Neural cell (in vitro differentiated cells): ENCODE measurements around the gene TMEM255B. TPM values are rescaled to one million over a fixed set of nuclear protein-coding genes. Genes with fewer than 3 reads are reported as not detected.

Experiments
- H2AFZ ChIP-seq: fragments of 200-600, 300-800 bp; sonication (generic), shearing (Covaris generic); 2 replicates; pipeline ENCODE4 v1.6.0; 2014; ENCODE audit warnings: low read depth, mild to moderate bottlenecking, antibody characterized with exemption, low read length, moderate library complexity
- H3F3A ChIP-seq: fragments of 200-600 bp; shearing (Covaris generic); 2 replicates; pipeline ENCODE4 v1.6.1; 2016; ENCODE audit warnings: mild to moderate bottlenecking, moderate library complexity, mixed read lengths, antibody characterized with exemption, low read length; ENCODE audit not compliant: insufficient read depth, poor library complexity, severe bottlenecking
- H3K27ac ChIP-seq: fragments of 200-600, 300-800 bp; sonication (generic), shearing (Covaris generic); 2 replicates; pipeline ENCODE4 v1.5.1; 2014; ENCODE audit warnings: mild to moderate bottlenecking, low read length, moderate library complexity
- H3K27me3 ChIP-seq: fragments of 300-800, 200-600 bp; sonication (generic), shearing (Covaris generic); 2 replicates; pipeline ENCODE4 v1.6.0; 2014; ENCODE audit warnings: mild to moderate bottlenecking, low read depth, low read length, moderate library complexity; ENCODE audit not compliant: insufficient read depth
- H3K36me3 ChIP-seq: fragments of 300-800, 200-600 bp; sonication (generic), shearing (Covaris generic); 2 replicates; pipeline ENCODE4 v1.5.1; 2014; ENCODE audit warnings: mild to moderate bottlenecking, antibody characterized with exemption, low read length, moderate library complexity; ENCODE audit not compliant: insufficient read depth
- H3K4me2 ChIP-seq: fragments of 300-800, 200-600 bp; sonication (generic), shearing (Covaris generic); 2 replicates; pipeline ENCODE4 v1.6.0; 2014; ENCODE audit warnings: mild to moderate bottlenecking, low read length
- H3K4me3 ChIP-seq: fragments of 300-800, 200-600 bp; sonication (generic), shearing (Covaris generic); 2 replicates; pipeline ENCODE4 v1.5.1; 2014; ENCODE audit warnings: mild to moderate bottlenecking, low read length, moderate library complexity
- H3K79me2 ChIP-seq: fragments of 200-600 bp; shearing (Covaris generic); replicated peaks from 2 replicates; pipeline ENCODE4 v1.6.0; 2014; ENCODE audit warnings: mild to moderate bottlenecking, low read length, moderate library complexity; ENCODE audit not compliant: insufficient read depth
- H3K9ac ChIP-seq: fragments of 300-800, 200-600 bp; sonication (generic), shearing (Covaris generic); 2 replicates; pipeline ENCODE4 v1.6.1; 2016; ENCODE audit warnings: mild to moderate bottlenecking, low read length, mixed read lengths
- H3K9me2 ChIP-seq: fragments of 200-600 bp; shearing (Covaris generic); 2 replicates; pipeline ENCODE4 v1.6.1; 2016; ENCODE audit warnings: mild to moderate bottlenecking, low read length, mixed read lengths; ENCODE audit not compliant: insufficient read depth
- H3K9me3 ChIP-seq: fragments of 200-600, 300-800 bp; sonication (generic), shearing (Covaris generic); 2 replicates; pipeline ENCODE4 v1.6.1; 2016; ENCODE audit warnings: mild to moderate bottlenecking, mixed run types, low read length, moderate library complexity, mixed read lengths
- H4K20me1 ChIP-seq: fragments of 200-600 bp; shearing (Covaris generic); 2 replicates; pipeline ENCODE4 v1.6.1; 2016; ENCODE audit warnings: mild to moderate bottlenecking, mixed run types; ENCODE audit not compliant: insufficient read depth
- EP300 ChIP-seq: fragments of 450-650 bp; conservative IDR thresholded peaks from 2 replicates; pipeline ENCODE4 v1.6.1; 2014; ENCODE audit warnings: antibody characterized with exemption, mild to moderate bottlenecking, moderate library complexity; ENCODE audit not compliant: poor library complexity, severe bottlenecking
- EZH2 ChIP-seq: fragments of 200-600, 300-800 bp; shearing (Covaris generic), sonication (generic); IDR thresholded peaks from 2 replicates; pipeline ENCODE4 v1.6.1; 2014; ENCODE audit warnings: antibody characterized with exemption, low read length, borderline replicate concordance, mild to moderate bottlenecking; ENCODE audit not compliant: insufficient read depth, poor library complexity, severe bottlenecking
- MXI1 ChIP-seq: fragments of 450-650 bp; conservative IDR thresholded peaks from 2 replicates; pipeline ENCODE4 v1.6.1; 2014; ENCODE audit warnings: antibody characterized with exemption, mild to moderate bottlenecking; ENCODE audit not compliant: poor library complexity, severe bottlenecking
- POLR2AphosphoS5 ChIP-seq: IDR thresholded peaks from 2 replicates; pipeline ENCODE4 v1.6.1; 2012
- RAD21 ChIP-seq: fragments of 450-650 bp; conservative IDR thresholded peaks from 2 replicates; pipeline ENCODE4 v1.6.1; 2014; ENCODE audit warnings: antibody characterized with exemption, mild to moderate bottlenecking, moderate library complexity
- REST ChIP-seq: IDR thresholded peaks from 2 replicates; pipeline ENCODE4 v1.6.1; 2012; ENCODE audit warnings: borderline replicate concordance
- SMC3 ChIP-seq: fragments of 450-650 bp; conservative IDR thresholded peaks from 2 replicates; pipeline ENCODE4 v1.6.1; 2014; ENCODE audit warnings: antibody characterized with exemption, mild to moderate bottlenecking, moderate library complexity; ENCODE audit not compliant: poor library complexity
- TAF1 ChIP-seq: IDR thresholded peaks from 2 replicates; pipeline ENCODE4 v1.6.1; 2012; ENCODE audit warnings: low read depth
- polyA plus RNA-seq: library from polyadenylated mRNA; depleted of rRNA; stranded (reverse); fragments of >200 nt; gene quantifications from 2 replicates; pipeline ENCODE4 v1.2.3, GENCODE V29; 2014
- TF ChIP-seq, protein P1 (sequence below): fragments of 450-650 bp; IDR thresholded peaks from 2 replicates; pipeline ENCODE4 v1.5.1; 2014; ENCODE audit warnings: antibody characterized with exemption, mild to moderate bottlenecking, moderate library complexity; ENCODE audit not compliant: poor library complexity, severe bottlenecking

The TMEM255B gene
- polyA plus RNA-seq, 1 donor from 2014 or later = not detected

DNA sequence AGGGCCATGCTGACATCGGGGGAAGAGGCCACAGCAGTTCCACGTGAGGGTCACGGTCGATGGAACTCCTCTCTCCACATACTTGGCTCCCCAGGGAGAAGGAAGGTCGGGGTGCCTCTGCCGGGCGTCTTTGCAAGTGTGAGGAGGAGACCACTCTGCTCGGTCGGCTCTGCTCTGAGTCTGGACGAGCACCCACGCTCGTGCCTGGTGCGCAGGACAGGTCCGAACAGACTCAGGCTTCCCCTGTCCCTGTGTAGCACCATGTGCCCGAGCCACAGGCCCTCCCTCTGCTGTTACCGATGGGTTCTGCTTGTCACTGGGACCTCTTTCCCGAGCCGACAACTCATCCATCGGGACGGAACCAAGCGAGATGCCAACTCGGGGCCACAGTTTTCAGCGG, 35.1 kb downstream of the TMEM255B start:
- Histone ChIP-seq H3K27ac (no peak overlapping the region), H3K9me2 (no peaks in the 10 kb centered on the region), H3K4me2 (no peak overlapping the region), H3F3A (no peaks in the 10 kb centered on the region), H3K9ac (no peak overlapping the region), H3K36me3 (no peaks in the 10 kb centered on the region), H3K4me3 (no peak overlapping the region), H2AFZ (no peak overlapping the region), H3K79me2 (no peaks in the 10 kb centered on the region), H3K27me3 (no peaks in the 10 kb centered on the region), H3K9me3 (no peaks in the 10 kb centered on the region), H4K20me1 (no peaks in the 10 kb centered on the region)
- TF ChIP-seq TAF1 (no peak), SMC3 (no peak), EZH2 (no peak), RAD21 (no peak), REST (no peak), EP300 (no peak), POLR2AphosphoS5 (no peak), MXI1 (no peak)
- TF ChIP-seq, protein P1, sequence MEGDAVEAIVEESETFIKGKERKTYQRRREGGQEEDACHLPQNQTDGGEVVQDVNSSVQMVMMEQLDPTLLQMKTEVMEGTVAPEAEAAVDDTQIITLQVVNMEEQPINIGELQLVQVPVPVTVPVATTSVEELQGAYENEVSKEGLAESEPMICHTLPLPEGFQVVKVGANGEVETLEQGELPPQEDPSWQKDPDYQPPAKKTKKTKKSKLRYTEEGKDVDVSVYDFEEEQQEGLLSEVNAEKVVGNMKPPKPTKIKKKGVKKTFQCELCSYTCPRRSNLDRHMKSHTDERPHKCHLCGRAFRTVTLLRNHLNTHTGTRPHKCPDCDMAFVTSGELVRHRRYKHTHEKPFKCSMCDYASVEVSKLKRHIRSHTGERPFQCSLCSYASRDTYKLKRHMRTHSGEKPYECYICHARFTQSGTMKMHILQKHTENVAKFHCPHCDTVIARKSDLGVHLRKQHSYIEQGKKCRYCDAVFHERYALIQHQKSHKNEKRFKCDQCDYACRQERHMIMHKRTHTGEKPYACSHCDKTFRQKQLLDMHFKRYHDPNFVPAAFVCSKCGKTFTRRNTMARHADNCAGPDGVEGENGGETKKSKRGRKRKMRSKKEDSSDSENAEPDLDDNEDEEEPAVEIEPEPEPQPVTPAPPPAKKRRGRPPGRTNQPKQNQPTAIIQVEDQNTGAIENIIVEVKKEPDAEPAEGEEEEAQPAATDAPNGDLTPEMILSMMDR = no peak

- Histone ChIP-seq H2AFZ (no peak overlapping the region), H4K20me1 (no peaks in the 10 kb centered on the region), H3F3A (no peaks in the 10 kb centered on the region)
Observed at GRCh38 chr13:113794764-113795173, 35.7 kb downstream of the TMEM255B start.

More at GRCh38 chr13:113794764-113795173, 35.7 kb downstream of the TMEM255B start:
- Histone ChIP-seq H3K9ac (no peak overlapping the region), H3K79me2 (no peaks in the 10 kb centered on the region), H3K36me3 (no peaks in the 10 kb centered on the region), H3K4me3 (no peak overlapping the region), H3K9me3 (no peaks in the 10 kb centered on the region), H3K27ac (no peak overlapping the region), H3K9me2 (no peaks in the 10 kb centered on the region), H3K27me3 (no peaks in the 10 kb centered on the region), H3K4me2 (no peak overlapping the region)
- TF ChIP-seq, protein P1 = no peak
- TF ChIP-seq EZH2 (no peak), SMC3 (no peak), REST (no peak), EP300 (no peak)
